ENCODE data around the gene NUDT16L1.
"Not testable (repeated sequence)": the region's sequence is repeated elsewhere in the genome, so short reads cannot be mapped to it uniquely, and the experiment has no call there.

NUDT16L1 gene

GRCh38 chr16:4693296-4693955, at the start of gene NUDT16L1:
Gene NUDT16L1, plus strand, starts transcription at chr16:4693562. Its CDS starts 165 bp downstream, at chr16:4693727.
- Histone ChIP-seq H3K4me3 (peak within 1 kb of the TSS; percentile 94), H3K9ac (ENCODE audit: insufficient read length) (peak within 1 kb of the TSS; percentile 84), H3K27ac (no peak within 1 kb of the TSS; the same call in 1 of the 2 replicates), H3K9me3 (ENCODE audit: low read depth, low read length) (no peaks in the 10 kb centered on the region), H3K36me3 (ENCODE audit: insufficient read depth, low read length) (peaks cover 15% of the 10 kb centered on the region; the same call in 1 of the 2 replicates)
- DNase-seq (ENCODE audit: low read depth, low spot score) = peak; percentile 14
- TF ChIP-seq FOXP2 (optimal IDR thresholded peaks at IDR 0.05; ENCODE audit: control extremely low read depth, extremely low read length, insufficient read depth) = peak; percentile 20
- TF ChIP-seq POLR2AphosphoS5 (IDR thresholded peaks at IDR 0.05; ENCODE audit: borderline replicate concordance, low read depth, low read length) = peak; percentile 83
- TF ChIP-seq EZH2 (IDR thresholded peaks at IDR 0.05) = no peak

- Histone ChIP-seq H3K27ac (no peak overlapping the region), H3K4me3 (no peak overlapping the region), H3K36me3 (ENCODE audit: insufficient read depth, low read length) (no peaks in the 10 kb centered on the region; the same call in 1 of the 2 replicates), H3K9ac (ENCODE audit: insufficient read length) (no peak overlapping the region), H3K9me3 (ENCODE audit: low read depth, low read length) (no peaks in the 10 kb centered on the region)
- TF ChIP-seq EZH2 (IDR thresholded peaks at IDR 0.05) (no peak), FOXP2 (optimal IDR thresholded peaks at IDR 0.05; ENCODE audit: control extremely low read depth, extremely low read length, insufficient read depth) (no peak), POLR2AphosphoS5 (IDR thresholded peaks at IDR 0.05; ENCODE audit: borderline replicate concordance, low read depth, low read length) (no peak)
- no peak for DNase-seq (ENCODE audit: low read depth, low spot score)
Observed at GRCh38 chr16:4646773-4647643, 46.4 kb upstream of the NUDT16L1 start.

GRCh38 chr16:4647644-4647980, 45.8 kb upstream of the NUDT16L1 start:
- H3K4me3 ChIP-seq = no peak overlapping the region
- H3K36me3 ChIP-seq (ENCODE audit: insufficient read depth, low read length) = no peaks in the 10 kb centered on the region; the same call in 1 of the 2 replicates
- no peak for DNase-seq (ENCODE audit: low read depth, low spot score)
- TF ChIP-seq EZH2 (IDR thresholded peaks at IDR 0.05) (no peak), FOXP2 (optimal IDR thresholded peaks at IDR 0.05; ENCODE audit: control extremely low read depth, extremely low read length, insufficient read depth) (no peak), POLR2AphosphoS5 (IDR thresholded peaks at IDR 0.05; ENCODE audit: borderline replicate concordance, low read depth, low read length) (no peak)
- H3K27ac ChIP-seq = no peak overlapping the region
- no peak overlapping the region for H3K9ac ChIP-seq (ENCODE audit: insufficient read length)
- H3K9me3 ChIP-seq (ENCODE audit: low read depth, low read length) = no peaks in the 10 kb centered on the region

GRCh38 chr16:4648917-4649316, 44.4 kb upstream of the NUDT16L1 start:
- H3K4me3 ChIP-seq = no peak overlapping the region
- no peaks in the 10 kb centered on the region; the same call in 1 of the 2 replicates for H3K36me3 ChIP-seq (ENCODE audit: insufficient read depth, low read length)
- H3K9ac ChIP-seq (ENCODE audit: insufficient read length) = no peak overlapping the region
- no peak for TF ChIP-seq POLR2AphosphoS5 (IDR thresholded peaks at IDR 0.05; ENCODE audit: borderline replicate concordance, low read depth, low read length)
- TF ChIP-seq FOXP2 (optimal IDR thresholded peaks at IDR 0.05; ENCODE audit: control extremely low read depth, extremely low read length, insufficient read depth) = no peak
- TF ChIP-seq EZH2 (IDR thresholded peaks at IDR 0.05) = no peak
- no peak overlapping the region for H3K27ac ChIP-seq
- no peak for DNase-seq (ENCODE audit: low read depth, low spot score)
- H3K9me3 ChIP-seq (ENCODE audit: low read depth, low read length) = no peaks in the 10 kb centered on the region

- no peak for TF ChIP-seq POLR2AphosphoS5 (IDR thresholded peaks at IDR 0.05; ENCODE audit: borderline replicate concordance, low read depth, low read length)
- TF ChIP-seq FOXP2 (optimal IDR thresholded peaks at IDR 0.05; ENCODE audit: control extremely low read depth, extremely low read length, insufficient read depth) = no peak
- TF ChIP-seq EZH2 (IDR thresholded peaks at IDR 0.05) = no peak
- Histone ChIP-seq H3K27ac (no peak overlapping the region), H3K36me3 (ENCODE audit: insufficient read depth, low read length) (no peaks in the 10 kb centered on the region; the same call in 1 of the 2 replicates), H3K9me3 (ENCODE audit: low read depth, low read length) (no peaks in the 10 kb centered on the region), H3K9ac (ENCODE audit: insufficient read length) (no peak overlapping the region), H3K4me3 (no peak overlapping the region)
- DNase-seq (ENCODE audit: low read depth, low spot score) = no peak
Observed at GRCh38 chr16:4649744-4650442, 43.5 kb upstream of the NUDT16L1 start.

GRCh38 chr16:4650443-4651074, 42.8 kb upstream of the NUDT16L1 start:
- H3K36me3 ChIP-seq (ENCODE audit: insufficient read depth, low read length); H3K9ac ChIP-seq (ENCODE audit: insufficient read length); DNase-seq (ENCODE audit: low read depth, low spot score); H3K4me3 ChIP-seq; H3K27ac ChIP-seq; H3K9me3 ChIP-seq (ENCODE audit: low read depth, low read length): not testable (repeated sequence)

- H3K9me3 ChIP-seq (ENCODE audit: low read depth, low read length) = no peaks in the 10 kb centered on the region
- H3K36me3 ChIP-seq (ENCODE audit: insufficient read depth, low read length) = no peaks in the 10 kb centered on the region; the same call in 1 of the 2 replicates
- no peak overlapping the region for H3K9ac ChIP-seq (ENCODE audit: insufficient read length)
- no peak for TF ChIP-seq EZH2 (IDR thresholded peaks at IDR 0.05)
- no peak for TF ChIP-seq FOXP2 (optimal IDR thresholded peaks at IDR 0.05; ENCODE audit: control extremely low read depth, extremely low read length, insufficient read depth)
- TF ChIP-seq POLR2AphosphoS5 (IDR thresholded peaks at IDR 0.05; ENCODE audit: borderline replicate concordance, low read depth, low read length) = no peak
- DNase-seq (ENCODE audit: low read depth, low spot score) = no peak
- no peak overlapping the region for H3K4me3 ChIP-seq
- H3K27ac ChIP-seq = no peak overlapping the region
Observed at GRCh38 chr16:4651827-4652226, 41.5 kb upstream of the NUDT16L1 start.

GRCh38 chr16:4652561-4652960, 40.8 kb upstream of the NUDT16L1 start:
- H3K36me3 ChIP-seq (ENCODE audit: insufficient read depth, low read length) = no peaks in the 10 kb centered on the region; the same call in 1 of the 2 replicates
- H3K9me3 ChIP-seq (ENCODE audit: low read depth, low read length) = no peaks in the 10 kb centered on the region
- no peak for DNase-seq (ENCODE audit: low read depth, low spot score)
- H3K4me3 ChIP-seq = no peak overlapping the region
- no peak overlapping the region for H3K27ac ChIP-seq
- H3K9ac ChIP-seq (ENCODE audit: insufficient read length) = no peak overlapping the region
- no peak for TF ChIP-seq POLR2AphosphoS5 (IDR thresholded peaks at IDR 0.05; ENCODE audit: borderline replicate concordance, low read depth, low read length)
- TF ChIP-seq EZH2 (IDR thresholded peaks at IDR 0.05) = no peak
- TF ChIP-seq FOXP2 (optimal IDR thresholded peaks at IDR 0.05; ENCODE audit: control extremely low read depth, extremely low read length, insufficient read depth) = no peak
